ENCODE results near the gene ZNF77.
A peak's percentile ranks its signal among the peaks of the same experiment; 100 is the strongest.
"Not testable (repeated sequence)": the region's sequence is repeated elsewhere in the genome, so short reads cannot be mapped to it uniquely, and the experiment has no call there.

ZNF77 gene

DNA sequence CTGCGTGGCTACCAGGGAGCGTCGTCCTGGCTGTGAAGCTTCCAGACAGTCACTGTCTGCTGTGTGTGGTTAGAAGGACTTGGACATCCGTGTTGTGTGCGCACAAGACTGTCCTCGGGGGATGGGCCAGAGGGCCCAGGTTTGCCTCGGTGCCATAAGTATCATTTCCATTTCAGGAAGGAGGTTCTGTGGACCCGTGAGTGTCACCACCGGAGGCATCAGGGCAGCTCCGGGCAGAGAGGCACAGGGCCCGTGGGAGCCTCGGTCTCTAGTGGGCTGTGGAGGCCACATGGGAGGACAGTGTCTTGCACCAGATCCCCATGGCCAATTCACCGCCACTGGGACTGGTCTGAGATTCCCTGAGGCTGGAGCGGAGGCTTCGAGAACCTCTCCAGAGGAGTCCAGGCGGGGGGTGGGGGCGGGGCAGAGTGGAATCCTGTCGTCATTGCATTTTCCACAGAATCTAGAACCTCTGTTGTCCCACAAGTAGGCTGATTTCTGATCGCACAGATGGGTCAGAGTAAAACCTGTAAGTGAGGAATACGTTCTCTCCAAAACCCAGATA, 38.1 kb downstream of the ZNF77 start:
- DNase-seq, result no peak

DNA sequence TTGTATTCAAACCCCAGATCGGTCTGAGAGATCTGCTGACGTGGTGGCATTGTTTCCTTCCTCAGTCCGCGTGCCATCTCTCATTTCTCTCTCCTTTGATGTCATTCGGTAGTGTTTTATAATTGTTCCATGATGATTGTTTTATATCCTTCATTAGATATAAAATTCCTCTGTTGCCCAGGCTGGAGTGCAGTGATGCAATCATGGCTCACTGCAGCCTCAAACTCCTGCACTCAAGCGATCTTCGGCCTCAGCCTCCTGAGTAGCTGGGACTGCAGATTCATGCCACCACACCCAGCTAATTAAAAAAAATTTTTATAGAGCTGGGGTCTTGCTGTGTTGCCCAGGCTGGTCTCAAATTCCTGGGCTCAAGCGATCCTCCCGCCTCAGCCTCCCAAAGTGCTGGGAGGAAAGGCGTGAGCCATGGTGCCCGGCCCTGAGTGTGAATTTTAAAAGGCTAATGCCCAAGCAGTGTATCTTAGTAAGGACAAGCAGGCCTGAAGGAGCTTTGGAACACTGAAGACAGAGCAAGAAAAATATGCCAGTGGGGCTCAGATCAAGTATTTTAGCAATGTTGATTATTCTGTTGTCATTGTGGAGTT, 38.8 kb downstream of the ZNF77 start:
- no peak for DNase-seq

- DNase-seq, result not testable (repeated sequence)
Measured at GRCh38 chr19:2903326-2903725, 41.4 kb downstream of the ZNF77 start.

DNA sequence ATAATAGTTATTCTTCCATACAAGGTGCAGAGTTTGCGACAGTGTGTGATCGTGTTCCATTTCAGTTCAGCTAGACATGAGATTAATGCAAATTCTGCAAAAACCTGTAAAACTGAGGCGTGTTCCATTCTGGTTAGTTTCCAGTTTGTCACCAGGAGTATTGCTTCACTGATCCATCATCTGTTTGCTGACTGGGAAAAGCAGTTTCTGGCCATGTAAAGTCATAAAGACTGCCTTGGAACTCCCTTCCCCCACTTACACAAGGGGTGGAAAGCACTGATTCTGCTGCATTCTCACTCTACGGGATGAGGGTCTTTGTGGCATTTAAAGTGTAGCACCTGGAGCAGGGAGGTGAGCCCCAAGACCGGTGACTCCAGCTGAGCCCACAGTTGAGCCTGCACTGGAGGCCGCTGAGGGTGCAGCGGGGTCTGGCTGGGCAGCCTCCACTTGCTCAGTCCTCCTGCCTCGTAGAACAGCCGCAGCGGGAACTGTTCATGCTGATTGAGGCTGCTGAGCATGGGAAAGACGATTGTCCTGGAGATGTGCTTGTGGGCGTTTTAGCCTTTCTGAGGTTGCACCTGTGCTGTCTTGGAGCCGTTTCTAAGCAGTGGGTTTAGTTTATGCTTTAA, 42.1 kb downstream of the ZNF77 start:
- DNase-seq, result no peak

- peak; percentile 98 for DNase-seq
Measured at GRCh38 chr19:2900296-2901252, 44.2 kb downstream of the ZNF77 start, which contains the start of gene ZNF57. TSS of gene ZNF57 (plus strand) at chr19:2900928. CDS start at chr19:2901046, 118 bp downstream.

DNA sequence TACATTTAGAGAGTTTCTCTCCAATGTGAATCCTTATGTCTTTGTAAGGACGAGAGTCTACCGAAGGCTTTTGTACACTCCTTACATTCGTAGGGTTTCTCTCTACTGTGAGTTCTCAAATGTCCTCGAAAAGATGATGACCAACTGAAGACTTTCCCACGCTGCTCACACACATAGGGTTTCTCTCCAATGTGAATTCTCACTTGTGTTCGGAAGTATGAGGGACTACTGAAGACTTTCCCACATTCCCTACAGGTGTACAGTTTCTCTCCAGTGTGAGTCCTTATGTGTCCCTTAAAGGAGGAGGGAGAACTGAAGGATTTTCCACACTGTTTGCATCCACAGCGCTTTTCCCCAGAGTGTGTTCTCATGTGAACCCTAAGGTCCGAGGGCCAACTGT, 48.1 kb downstream of the ZNF77 start:
- no peak for DNase-seq

DNA sequence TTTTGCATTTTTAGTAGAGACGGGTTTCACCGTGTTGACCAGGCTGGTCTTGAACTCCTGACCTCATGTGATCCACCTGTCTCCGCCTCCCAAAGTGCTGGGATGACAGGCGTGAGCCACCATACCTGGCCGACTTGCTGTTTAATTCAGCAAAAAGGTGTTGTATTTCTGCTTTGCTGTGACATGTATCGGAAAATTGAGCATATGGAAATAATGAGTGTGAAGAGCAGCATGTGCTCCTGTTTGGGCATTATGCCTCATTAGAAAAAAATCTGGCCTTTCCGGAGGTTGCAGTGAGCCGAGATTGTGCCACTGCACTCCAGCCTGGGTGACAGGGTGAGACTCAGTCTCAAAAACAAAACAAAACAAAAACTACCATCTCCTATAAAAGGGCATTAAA, 54.2 kb downstream of the ZNF77 start:
- DNase-seq, result not testable (repeated sequence)

DNA sequence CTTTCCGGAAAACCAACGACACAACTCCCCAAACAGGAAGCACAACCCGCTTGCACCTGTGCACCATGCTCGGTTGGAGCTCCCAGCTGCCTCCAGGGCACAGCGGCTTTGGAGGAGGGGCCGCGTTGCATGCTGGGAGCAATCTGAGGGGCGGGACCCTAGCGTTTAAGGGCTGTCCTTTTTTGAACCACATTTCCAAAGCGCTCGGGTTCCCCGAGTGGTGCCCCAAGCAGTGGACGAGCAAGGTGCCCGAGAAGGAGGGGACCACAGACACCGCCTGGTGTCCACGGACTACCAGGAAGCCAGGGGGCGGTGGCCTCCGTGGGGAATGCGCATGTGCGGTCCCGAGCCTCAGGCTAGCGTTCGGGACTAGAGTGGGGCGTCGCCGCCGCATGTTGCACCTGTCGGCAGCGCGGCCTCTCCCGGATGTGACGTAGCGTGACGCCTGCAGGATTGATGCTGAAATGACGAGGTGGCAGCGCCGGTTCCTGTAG, 56.0 kb downstream of the ZNF77 start:
- DNase-seq, result peak; percentile 27

DNA sequence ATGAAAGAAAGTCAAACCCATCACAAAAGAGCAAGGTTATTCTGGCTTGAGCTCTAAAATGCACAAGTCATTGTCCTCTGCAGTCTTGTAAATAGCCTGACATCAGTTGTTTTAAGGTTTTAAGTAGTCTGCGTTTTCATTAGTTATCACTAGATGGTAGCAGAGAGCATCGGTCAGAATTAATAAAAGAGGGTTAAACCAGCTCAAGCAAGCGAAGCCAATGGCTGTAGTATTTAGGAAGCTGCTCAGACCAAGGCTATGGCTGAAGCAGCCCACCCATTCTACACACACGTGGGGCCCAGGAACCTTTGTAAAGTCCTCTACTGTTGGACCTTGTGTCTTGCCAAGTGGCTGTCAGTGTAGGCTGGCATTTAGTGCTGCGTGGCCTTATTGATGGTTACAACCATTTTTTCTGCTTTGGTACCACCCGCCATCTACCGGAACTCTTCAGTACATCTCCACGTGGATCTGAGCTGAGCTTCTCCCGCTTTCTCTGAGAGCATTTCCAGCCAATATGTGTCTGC, 57.3 kb downstream of the ZNF77 start:
- peak; percentile 59 for DNase-seq

GRCh38 chr19:2885736-2886135, 59.0 kb downstream of the ZNF77 start:
- DNase-seq, result no peak

- DNase-seq, result no peak
Measured at GRCh38 chr19:2883686-2884439, 60.9 kb downstream of the ZNF77 start.

Data from NCI-H1092 (cell line).